ENCODE results near the gene KIF1B.
A peak's percentile ranks its signal among the peaks of the same experiment; 100 is the strongest.

Gene KIF1B, protein sequence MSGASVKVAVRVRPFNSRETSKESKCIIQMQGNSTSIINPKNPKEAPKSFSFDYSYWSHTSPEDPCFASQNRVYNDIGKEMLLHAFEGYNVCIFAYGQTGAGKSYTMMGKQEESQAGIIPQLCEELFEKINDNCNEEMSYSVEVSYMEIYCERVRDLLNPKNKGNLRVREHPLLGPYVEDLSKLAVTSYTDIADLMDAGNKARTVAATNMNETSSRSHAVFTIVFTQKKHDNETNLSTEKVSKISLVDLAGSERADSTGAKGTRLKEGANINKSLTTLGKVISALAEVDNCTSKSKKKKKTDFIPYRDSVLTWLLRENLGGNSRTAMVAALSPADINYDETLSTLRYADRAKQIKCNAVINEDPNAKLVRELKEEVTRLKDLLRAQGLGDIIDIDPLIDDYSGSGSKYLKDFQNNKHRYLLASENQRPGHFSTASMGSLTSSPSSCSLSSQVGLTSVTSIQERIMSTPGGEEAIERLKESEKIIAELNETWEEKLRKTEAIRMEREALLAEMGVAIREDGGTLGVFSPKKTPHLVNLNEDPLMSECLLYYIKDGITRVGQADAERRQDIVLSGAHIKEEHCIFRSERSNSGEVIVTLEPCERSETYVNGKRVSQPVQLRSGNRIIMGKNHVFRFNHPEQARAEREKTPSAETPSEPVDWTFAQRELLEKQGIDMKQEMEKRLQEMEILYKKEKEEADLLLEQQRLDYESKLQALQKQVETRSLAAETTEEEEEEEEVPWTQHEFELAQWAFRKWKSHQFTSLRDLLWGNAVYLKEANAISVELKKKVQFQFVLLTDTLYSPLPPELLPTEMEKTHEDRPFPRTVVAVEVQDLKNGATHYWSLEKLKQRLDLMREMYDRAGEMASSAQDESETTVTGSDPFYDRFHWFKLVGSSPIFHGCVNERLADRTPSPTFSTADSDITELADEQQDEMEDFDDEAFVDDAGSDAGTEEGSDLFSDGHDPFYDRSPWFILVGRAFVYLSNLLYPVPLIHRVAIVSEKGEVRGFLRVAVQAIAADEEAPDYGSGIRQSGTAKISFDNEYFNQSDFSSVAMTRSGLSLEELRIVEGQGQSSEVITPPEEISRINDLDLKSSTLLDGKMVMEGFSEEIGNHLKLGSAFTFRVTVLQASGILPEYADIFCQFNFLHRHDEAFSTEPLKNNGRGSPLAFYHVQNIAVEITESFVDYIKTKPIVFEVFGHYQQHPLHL (N-terminal part only)

GRCh38 chr1:10209905-10210810 is at the start of gene KIF1B:
Gene KIF1B, plus strand, starts transcription at chr1:10210570. Its CDS starts 21,759 bp downstream, at chr1:10232329.
- DNase-seq (ENCODE audit: low read depth in 2 of 3, low spot score in 1 of 3): peak; percentile 91 to 96 (median 92)

DNA sequence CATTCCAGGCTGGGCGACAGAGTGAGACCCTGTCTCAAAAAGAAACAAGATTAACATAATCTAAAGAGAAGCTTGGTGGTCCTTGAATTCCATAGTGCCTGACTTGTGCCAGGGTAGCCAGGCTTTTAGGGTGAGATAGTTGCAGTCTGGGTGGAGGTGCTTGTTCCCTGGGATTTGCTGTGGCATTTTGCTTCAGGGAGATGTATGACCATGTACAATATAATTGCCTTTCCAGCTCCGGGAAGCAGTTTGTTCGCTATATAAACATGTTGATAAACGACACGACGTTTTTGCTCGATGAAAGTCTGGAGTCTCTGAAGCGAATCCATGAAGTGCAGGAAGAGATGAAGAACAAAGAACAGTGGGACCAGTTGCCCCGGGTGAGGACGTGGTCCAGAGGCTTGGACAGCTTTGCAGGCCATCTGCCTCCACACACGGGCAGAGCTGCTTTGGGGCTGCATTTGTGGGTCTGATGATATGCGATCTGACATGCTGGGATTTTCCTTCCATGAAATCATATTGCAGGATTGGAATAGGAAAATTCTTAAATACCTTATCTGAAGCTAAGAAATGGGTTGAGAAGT is 49.4 kb upstream of the KIF1B start:
- no peak for DNase-seq (ENCODE audit: low read depth in 2 of 3, low spot score in 1 of 3)

DNA sequence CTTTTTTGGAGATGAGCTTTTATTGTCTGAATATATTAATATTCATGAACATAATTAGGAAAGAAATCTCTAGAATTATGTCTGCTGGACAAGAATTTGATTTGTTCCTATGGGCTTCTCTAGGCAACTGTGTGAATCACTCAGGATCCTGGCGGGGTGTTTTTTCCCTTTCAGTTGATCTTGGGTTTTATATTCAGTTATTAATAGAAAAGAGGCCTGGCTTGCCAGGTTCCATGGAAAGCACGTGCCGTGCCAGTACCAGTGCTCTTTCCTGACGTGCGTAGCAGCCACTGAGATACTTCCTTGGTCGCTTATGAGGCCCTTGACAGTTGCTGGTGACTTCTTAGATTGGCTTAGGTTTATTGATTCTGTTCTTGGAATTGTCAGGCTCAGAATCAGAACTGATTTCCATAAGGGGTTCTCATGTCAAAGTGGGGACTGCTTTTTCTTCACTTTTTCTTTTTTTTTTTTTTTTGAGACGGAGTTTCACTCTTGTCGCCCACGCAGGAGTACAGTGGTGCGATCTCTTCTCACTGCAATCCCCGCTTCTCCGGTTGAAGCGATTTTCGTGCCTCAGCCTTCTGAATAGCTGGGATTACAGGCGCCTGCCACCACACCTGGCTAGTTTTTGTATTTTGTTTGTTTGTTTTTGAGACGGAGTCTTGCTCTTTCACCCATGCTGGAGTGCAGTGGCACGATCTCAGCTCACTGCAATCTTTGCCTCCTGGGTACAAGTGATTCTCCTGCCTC is 48.7 kb upstream of the KIF1B start:
- DNase-seq (ENCODE audit: low read depth in 2 of 3, low spot score in 1 of 3): no peak

DNA sequence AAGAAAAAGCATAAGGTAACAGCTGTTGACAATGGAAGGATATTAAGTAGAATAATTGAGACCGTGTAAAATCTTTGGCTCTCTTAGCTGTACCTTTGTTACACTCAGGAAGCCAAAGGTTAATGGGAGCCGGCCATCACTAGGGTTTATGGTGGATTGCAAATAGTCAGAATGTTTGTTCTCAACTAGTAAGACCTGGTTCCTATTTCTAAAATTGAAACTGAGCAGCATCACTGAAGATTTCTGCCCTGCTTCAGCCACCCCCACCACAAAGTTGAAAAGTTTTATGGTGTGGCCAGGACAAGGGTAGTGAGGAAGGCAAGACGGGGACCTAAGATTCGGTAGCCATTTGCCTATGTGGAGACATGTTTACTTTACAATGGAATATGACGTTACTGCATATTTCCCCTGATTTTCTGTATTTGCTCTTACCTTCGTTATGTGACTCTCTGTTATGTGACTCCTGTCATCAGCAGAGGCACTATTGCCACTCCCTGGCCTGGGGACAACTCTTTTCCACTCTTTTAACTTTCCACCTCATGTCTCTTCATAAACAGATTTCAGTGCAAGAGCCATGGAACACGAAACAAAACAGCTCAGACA is 41.4 kb upstream of the KIF1B start:
- DNase-seq (ENCODE audit: low read depth in 2 of 3, low spot score in 1 of 3): no peak

DNA sequence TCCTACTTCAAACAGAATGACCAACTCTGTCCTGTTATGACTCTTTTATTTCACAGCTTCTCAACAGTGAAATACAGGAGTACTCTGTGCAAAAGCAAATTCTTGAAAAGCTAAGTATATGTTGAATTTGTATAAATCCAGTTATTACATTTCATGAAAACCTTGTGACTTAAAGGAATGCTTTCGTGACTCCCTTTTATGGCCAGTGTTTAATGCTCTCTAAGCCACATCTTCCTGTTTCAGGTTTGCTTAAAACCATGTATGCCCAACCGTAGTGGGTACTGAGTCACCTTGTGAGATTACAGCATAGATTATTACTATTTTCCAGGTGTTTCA is 40.2 kb upstream of the KIF1B start:
- peak in 1 of 3 donors; percentile 26 for DNase-seq (ENCODE audit: low read depth in 2 of 3, low spot score in 1 of 3)

- DNase-seq (ENCODE audit: low read depth in 2 of 3, low spot score in 1 of 3): no peak
These were observed 39.1 kb upstream of the KIF1B start for GRCh38 chr1:10171105-10171767.

DNA sequence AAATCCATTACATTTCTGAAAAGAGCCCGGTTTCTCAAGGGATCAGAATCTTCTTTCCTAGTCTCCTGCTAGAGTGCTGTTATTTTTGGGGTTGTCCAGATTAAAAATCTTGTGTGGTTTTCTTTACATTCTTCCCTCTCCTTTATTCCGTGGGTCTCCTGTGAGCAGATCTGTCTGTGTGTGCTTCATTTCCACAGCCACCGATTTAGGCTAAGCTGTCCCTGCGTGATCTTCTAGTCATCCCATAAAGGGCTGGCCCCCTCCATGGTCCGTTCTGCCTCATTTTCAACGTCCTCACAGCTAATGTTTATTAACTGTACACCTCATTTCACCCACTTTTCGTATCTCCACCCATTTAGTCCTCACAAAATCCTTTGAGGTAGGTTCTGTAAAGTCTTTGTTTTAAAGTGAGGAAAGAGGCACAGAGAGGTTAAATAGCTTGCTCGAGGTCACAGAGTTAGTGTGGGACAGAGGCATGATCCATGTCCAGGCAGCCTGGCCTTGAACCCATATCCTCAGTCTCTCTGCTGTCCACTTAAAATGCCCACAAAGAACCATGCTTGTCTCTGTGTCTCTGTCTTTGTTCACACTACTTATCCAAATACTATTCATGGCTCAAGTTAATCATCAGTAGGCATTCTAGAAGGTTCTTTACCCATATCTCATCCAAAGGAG is 38.2 kb upstream of the KIF1B start:
- DNase-seq (ENCODE audit: low read depth in 2 of 3, low spot score in 1 of 3): no peak

GRCh38 chr1:10173582-10173981 is 36.8 kb upstream of the KIF1B start:
- no peak for DNase-seq (ENCODE audit: low read depth in 2 of 3, low spot score in 1 of 3)

GRCh38 chr1:10177876-10178275 is 32.5 kb upstream of the KIF1B start:
- no peak for DNase-seq (ENCODE audit: low read depth in 2 of 3, low spot score in 1 of 3)

GRCh38 chr1:10178597-10179405 is 31.6 kb upstream of the KIF1B start:
- no peak for DNase-seq (ENCODE audit: low read depth in 2 of 3, low spot score in 1 of 3)

GRCh38 chr1:10179406-10180091 is 30.8 kb upstream of the KIF1B start:
- DNase-seq (ENCODE audit: low read depth in 2 of 3, low spot score in 1 of 3): no peak

DNA sequence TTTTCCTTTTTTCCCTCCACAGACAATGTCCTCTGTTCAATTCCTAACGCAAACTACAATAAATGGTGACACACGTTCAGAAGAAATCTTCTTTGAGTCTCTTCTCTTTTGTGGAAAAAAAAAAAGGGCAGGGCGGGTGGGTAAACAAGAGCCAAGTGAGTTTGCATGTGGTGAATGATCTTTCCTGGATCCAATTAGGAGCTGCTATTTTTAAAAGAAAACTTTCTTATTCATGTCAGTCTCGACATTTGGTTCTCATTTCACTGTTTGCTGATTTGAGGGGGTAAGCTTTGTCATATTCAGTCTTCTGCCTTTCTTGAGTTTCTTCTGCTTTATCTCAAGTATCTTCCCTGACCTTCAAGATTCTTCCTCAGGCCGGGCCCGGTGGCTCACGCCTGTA is 29.2 kb upstream of the KIF1B start:
- DNase-seq (ENCODE audit: low read depth in 2 of 3, low spot score in 1 of 3): no peak

DNA sequence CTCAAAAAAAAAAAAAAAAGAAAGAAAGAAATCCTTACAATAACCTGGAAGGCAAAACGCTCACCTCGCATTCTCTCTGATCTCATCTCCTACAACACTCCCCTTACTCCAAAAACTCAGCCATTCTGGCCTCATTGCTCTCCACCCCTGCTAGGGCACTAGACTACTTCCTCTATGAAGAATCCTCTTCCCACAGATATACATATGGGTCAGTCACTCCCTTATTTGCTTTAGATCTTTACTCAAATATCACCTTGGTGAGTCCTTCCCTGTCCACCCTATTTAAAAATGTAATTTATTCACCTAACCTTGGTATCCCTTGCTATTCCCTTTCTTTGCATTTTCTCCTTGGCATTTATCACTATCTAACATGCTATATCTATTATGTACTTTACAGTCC is 24.6 kb upstream of the KIF1B start:
- no peak for DNase-seq (ENCODE audit: low read depth in 2 of 3, low spot score in 1 of 3)

GRCh38 chr1:10186331-10187025 is 23.9 kb upstream of the KIF1B start:
- no peak for DNase-seq (ENCODE audit: low read depth in 2 of 3, low spot score in 1 of 3)

GRCh38 chr1:10187026-10187334 is 23.4 kb upstream of the KIF1B start:
- DNase-seq (ENCODE audit: low read depth in 2 of 3, low spot score in 1 of 3): no peak

GRCh38 chr1:10188133-10188650 is 22.2 kb upstream of the KIF1B start:
- DNase-seq (ENCODE audit: low read depth in 2 of 3, low spot score in 1 of 3): no peak
